ENCODE measurements around the gene TAGLN2.

DNA sequence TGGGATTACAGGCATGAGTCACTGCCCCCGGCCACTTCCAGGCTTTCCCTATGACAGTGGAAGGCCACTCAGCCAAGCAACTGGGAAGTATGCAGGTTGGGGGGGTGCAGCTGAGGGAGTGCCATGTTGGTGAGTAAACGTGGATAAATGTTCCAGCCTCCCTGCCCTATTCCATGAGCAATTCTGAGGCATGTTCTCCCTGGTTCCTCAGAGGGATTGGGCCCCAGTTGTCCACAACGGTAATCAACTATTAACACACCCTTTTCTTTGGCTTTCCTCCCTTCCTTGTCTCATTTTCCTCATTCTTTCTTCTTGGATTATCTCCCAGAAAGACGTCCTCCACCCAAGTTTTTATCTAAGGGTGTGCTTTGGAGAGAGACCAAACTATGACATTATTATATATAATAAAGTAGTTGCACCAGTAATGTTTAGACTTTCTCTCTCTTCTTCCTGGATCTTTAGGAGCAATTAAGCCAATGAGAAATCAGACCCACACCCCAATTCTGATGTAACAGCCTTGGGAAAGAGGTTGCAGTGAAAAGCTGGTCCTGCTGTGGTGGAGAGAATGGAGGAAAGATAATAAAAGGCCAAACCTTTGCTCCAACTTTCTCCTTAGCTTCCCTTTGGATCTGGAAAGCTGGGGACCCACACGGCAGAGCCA lies 35.5 kb upstream of the TAGLN2 start:
- TF ChIP-seq SPI1 (IDR thresholded peaks at IDR 0.05; ENCODE audit: borderline replicate concordance, low read depth), result no peak
- TF ChIP-seq, protein P1, sequence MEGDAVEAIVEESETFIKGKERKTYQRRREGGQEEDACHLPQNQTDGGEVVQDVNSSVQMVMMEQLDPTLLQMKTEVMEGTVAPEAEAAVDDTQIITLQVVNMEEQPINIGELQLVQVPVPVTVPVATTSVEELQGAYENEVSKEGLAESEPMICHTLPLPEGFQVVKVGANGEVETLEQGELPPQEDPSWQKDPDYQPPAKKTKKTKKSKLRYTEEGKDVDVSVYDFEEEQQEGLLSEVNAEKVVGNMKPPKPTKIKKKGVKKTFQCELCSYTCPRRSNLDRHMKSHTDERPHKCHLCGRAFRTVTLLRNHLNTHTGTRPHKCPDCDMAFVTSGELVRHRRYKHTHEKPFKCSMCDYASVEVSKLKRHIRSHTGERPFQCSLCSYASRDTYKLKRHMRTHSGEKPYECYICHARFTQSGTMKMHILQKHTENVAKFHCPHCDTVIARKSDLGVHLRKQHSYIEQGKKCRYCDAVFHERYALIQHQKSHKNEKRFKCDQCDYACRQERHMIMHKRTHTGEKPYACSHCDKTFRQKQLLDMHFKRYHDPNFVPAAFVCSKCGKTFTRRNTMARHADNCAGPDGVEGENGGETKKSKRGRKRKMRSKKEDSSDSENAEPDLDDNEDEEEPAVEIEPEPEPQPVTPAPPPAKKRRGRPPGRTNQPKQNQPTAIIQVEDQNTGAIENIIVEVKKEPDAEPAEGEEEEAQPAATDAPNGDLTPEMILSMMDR (IDR thresholded peaks at IDR 0.05; ENCODE audit: insufficient read depth, low read length), result no peak
